K562 (cell line): Measurements from ENCODE around the gene BMI1. TPM values are rescaled to one million over a fixed set of nuclear protein-coding genes. Genes with fewer than 3 reads are reported as not detected.

Experiments
- CHD4 ChIP-seq: fragments of 200-600 bp; sonication (generic); IDR thresholded peaks from 3 replicates; pipeline ENCODE4 v1.6.1; 2012; ENCODE audit warnings: low read depth, mild to moderate bottlenecking, mixed read lengths, low read length, inconsistent platforms; ENCODE audit not compliant: insufficient read depth, insufficient replicate concordance, poor library complexity, severe bottlenecking
- DPF2 ChIP-seq: fragments of 450-650 bp; IDR thresholded peaks from 2 replicates; pipeline ENCODE4 v1.6.1; 2016
- EP400 ChIP-seq: fragments of 450-650 bp; IDR thresholded peaks from 2 replicates; pipeline ENCODE4 v1.6.1; 2017; ENCODE audit warnings: antibody characterized with exemption, mild to moderate bottlenecking, moderate library complexity
- NR3C1 ChIP-seq: sonication (generic); formaldehyde crosslinking; IDR thresholded peaks from 2 replicates; pipeline ENCODE4 v1.8.1; 2022; ENCODE audit warnings: missing genetic modification reagents
- NR4A1 ChIP-seq, 2 experiments: fragments of 250-450 bp in 1 of 2; fragments of 450-650 bp in 1 of 2; sonication (Bioruptor Pico) in 1 of 2; IDR thresholded peaks; 2 replicates each; pipeline versions ENCODE4 v1.4.0 to v1.6.1; 2016 to 2020; ENCODE audit warnings: mild to moderate bottlenecking in 2 of 2, missing compliant biosample characterization in 1 of 2, missing genetic modification characterization in 1 of 2, moderate library complexity in 1 of 2
- PREB ChIP-seq: sonication (generic); formaldehyde crosslinking; IDR thresholded peaks from 2 replicates; pipeline ENCODE4 v1.8.1; 2023; ENCODE audit warnings: mild to moderate bottlenecking, missing genetic modification reagents
- PYGO2 ChIP-seq: fragments of 450-650 bp; IDR thresholded peaks from 2 replicates; pipeline ENCODE4 v1.6.1; 2016; ENCODE audit warnings: mild to moderate bottlenecking, missing genetic modification characterization, moderate library complexity, missing compliant biosample characterization
- STAG1 ChIP-seq: sonication (generic); formaldehyde crosslinking; IDR thresholded peaks from 2 replicates; pipeline ENCODE4 v1.5.0; 2020; ENCODE audit warnings: missing genetic modification reagents, borderline replicate concordance
- TCFL5 ChIP-seq: fragments of 250-450 bp; sonication (Bioruptor Pico); conservative IDR thresholded peaks from 2 replicates; pipeline ENCODE4 v1.6.1; 2021; ENCODE audit warnings: mild to moderate bottlenecking, moderate library complexity, matching md5 sums
- ZNF431 ChIP-seq: sonication (generic); formaldehyde crosslinking; IDR thresholded peaks from 2 replicates; pipeline ENCODE4 v1.8.0; 2022; ENCODE audit warnings: mild to moderate bottlenecking, missing genetic modification reagents
- ZNF780A ChIP-seq: fragments of 250-450 bp; sonication (Bioruptor Pico); IDR thresholded peaks from 2 replicates; pipeline ENCODE4 v1.5.0; 2021; ENCODE audit warnings: mild to moderate bottlenecking
- polyA plus RNA-seq, 8 experiments: library from polyadenylated mRNA; depleted of rRNA in 4 of 8; stranded (reverse) in 5 of 8; unstranded in 3 of 8; fragments of >200 nt; fragmentation: Nextera tagmentation in 2 of 8; fragmentation: Illumina TruSeq in 1 of 8; extraction: Ambion mirVana in 2 of 8; extraction: Trizol in 1 of 8; gene quantifications; 2 replicates each; pipeline versions ENCODE4 v1.2.1 to v1.2.3, GENCODE V29; 2011 to 2014; ENCODE audit warnings: inconsistent platforms in 1 of 8, missing spikeins in 1 of 8
- total RNA-seq, 7 experiments: library from RNA; depleted of rRNA in 6 of 7; stranded (reverse); fragments of >200 nt in 6 of 7; fragmentation: Illumina TruSeq in 2 of 7; extraction: Trizol in 2 of 7; gene quantifications; 2 replicates each; pipeline versions ENCODE4 v1.2.1 to v1.2.3, GENCODE V29; 2011 to 2021; ENCODE audit warnings: low replicate concordance in 1 of 7

BMI1 gene
- total and polyA plus RNA-seq, 9 of the 15 experiments (the other 6 are each of a cell fraction or from before 2014, with no cell fraction given): 21.4 to 103 (median 70.8) TPM

GRCh38 chr10:22308390-22308789 lies 12.5 kb upstream of the BMI1 start (continued):
- 0 out of 2 replicates have a peak, but pooled peaks have one; percentile 23 for TF ChIP-seq DPF2
- no peak for TF ChIP-seq CHD4
- TF ChIP-seq TCFL5 (CRISPR knock-in tag): no peak
- no peak for TF ChIP-seq PREB (CRISPR knock-in tag)
- TF ChIP-seq ZNF780A (CRISPR knock-in tag): no peak
- TF ChIP-seq NR3C1 (CRISPR knock-in tag): no peak
- 0 out of 2 replicates have a peak, but pooled peaks have one; percentile 20 for TF ChIP-seq EP400
- no peak for TF ChIP-seq STAG1 (CRISPR knock-in tag)
- no peak for TF ChIP-seq ZNF431 (CRISPR knock-in tag)
- TF ChIP-seq PYGO2: no peak
- TF ChIP-seq NR4A1 (CRISPR knock-in tag; IDR thresholded peaks at IDR 0.05): no peak
- no peak for TF ChIP-seq NR4A1 (tag; IDR thresholded peaks at IDR 0.05)
